Measurements from ENCODE around the gene USP48. TPM values are rescaled to one million over a fixed set of nuclear protein-coding genes. Genes with fewer than 3 reads are reported as not detected.

Gene USP48
- total RNA-seq, 1 donor from 2014 or later, result 54.5 TPM

- no peaks in the 10 kb centered on the region for H3K9me3 Mint-ChIP-seq (ENCODE audit: low read depth)
- H3K27ac Mint-ChIP-seq (ENCODE audit: unreplicated experiment), result no peak overlapping the region
- DNase-seq (ENCODE audit: low spot score), result no peak
- no peak overlapping the region for H3K4me3 Mint-ChIP-seq (ENCODE audit: unreplicated experiment)
- TF ChIP-seq, protein P1, sequence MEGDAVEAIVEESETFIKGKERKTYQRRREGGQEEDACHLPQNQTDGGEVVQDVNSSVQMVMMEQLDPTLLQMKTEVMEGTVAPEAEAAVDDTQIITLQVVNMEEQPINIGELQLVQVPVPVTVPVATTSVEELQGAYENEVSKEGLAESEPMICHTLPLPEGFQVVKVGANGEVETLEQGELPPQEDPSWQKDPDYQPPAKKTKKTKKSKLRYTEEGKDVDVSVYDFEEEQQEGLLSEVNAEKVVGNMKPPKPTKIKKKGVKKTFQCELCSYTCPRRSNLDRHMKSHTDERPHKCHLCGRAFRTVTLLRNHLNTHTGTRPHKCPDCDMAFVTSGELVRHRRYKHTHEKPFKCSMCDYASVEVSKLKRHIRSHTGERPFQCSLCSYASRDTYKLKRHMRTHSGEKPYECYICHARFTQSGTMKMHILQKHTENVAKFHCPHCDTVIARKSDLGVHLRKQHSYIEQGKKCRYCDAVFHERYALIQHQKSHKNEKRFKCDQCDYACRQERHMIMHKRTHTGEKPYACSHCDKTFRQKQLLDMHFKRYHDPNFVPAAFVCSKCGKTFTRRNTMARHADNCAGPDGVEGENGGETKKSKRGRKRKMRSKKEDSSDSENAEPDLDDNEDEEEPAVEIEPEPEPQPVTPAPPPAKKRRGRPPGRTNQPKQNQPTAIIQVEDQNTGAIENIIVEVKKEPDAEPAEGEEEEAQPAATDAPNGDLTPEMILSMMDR (IDR thresholded peaks at IDR 0.05), result no peak
- no peaks in the 10 kb centered on the region for H3K36me3 Mint-ChIP-seq (ENCODE audit: low read depth)
- peaks cover 18% of the 10 kb centered on the region for H3K4me1 Mint-ChIP-seq (ENCODE audit: low read depth)
- H3K27me3 Mint-ChIP-seq (ENCODE audit: low read depth), result peaks cover 10% of the 10 kb centered on the region
These were observed 127.7 kb downstream of the USP48 start for GRCh38 chr1:21655259-21655658.

GRCh38 chr1:21654209-21654608 lies 128.7 kb downstream of the USP48 start:
- TF ChIP-seq, protein P1 (IDR thresholded peaks at IDR 0.05), result no peak
- Mint-ChIP-seq H3K27ac (ENCODE audit: unreplicated experiment) (no peak overlapping the region), H3K36me3 (ENCODE audit: low read depth) (no peaks in the 10 kb centered on the region), H3K4me1 (ENCODE audit: low read depth) (peaks cover 14% of the 10 kb centered on the region), H3K4me3 (ENCODE audit: unreplicated experiment) (no peak overlapping the region), H3K9me3 (ENCODE audit: low read depth) (no peaks in the 10 kb centered on the region), H3K27me3 (ENCODE audit: low read depth) (peaks cover 8% of the 10 kb centered on the region)
- DNase-seq (ENCODE audit: low spot score), result no peak

- Mint-ChIP-seq H3K27me3 (ENCODE audit: low read depth) (peaks cover 8% of the 10 kb centered on the region), H3K9me3 (ENCODE audit: low read depth) (no peaks in the 10 kb centered on the region), H3K36me3 (ENCODE audit: low read depth) (no peaks in the 10 kb centered on the region), H3K4me1 (ENCODE audit: low read depth) (peaks cover 14% of the 10 kb centered on the region), H3K27ac (ENCODE audit: unreplicated experiment) (peak overlapping the region; percentile 41), H3K4me3 (ENCODE audit: unreplicated experiment) (no peak overlapping the region)
- no peak for DNase-seq (ENCODE audit: low spot score)
- TF ChIP-seq, protein P1 (IDR thresholded peaks at IDR 0.05), result no peak
These were observed 129.2 kb downstream of the USP48 start for GRCh38 chr1:21653744-21654100.

DNA sequence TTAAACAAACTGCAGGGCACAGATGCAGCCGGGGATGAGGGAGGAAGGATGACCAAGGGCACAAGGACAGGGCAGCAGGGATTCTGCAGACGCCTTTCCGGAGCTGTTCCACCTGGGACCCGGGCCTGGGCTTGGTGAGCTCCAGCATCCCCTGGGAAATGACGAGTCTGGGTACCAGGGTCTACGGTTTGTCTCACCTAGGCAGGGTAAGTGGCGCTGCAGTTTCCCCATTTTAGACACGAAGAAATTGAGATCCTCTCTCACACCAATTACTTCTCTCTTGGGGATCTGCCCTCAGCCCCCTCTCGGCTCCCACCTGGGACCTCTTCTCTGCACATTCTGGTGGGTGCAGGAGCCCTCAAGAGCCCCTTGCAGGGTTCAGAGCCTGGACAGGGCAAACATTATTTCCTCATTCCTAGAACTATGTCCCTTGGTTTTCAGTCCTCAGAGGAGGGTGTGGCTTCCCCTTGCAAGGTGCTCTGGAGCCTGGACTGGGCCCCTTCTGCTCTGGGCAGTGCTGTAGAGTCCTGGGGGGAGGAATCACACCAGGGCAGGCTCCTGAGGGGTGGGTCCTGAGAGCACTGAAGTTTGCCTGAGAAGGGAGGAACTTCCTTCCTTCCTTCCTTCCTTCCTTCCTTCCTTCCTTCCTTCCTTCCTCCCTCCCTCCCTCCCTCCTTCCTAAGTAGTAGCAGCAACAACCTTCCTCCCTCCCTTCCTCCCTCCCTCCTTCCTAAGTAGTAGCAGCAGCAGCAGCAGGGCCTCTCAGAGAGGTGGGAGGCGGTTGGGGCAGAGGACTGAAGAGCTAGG lies 129.8 kb downstream of the USP48 start:
- H3K27me3 Mint-ChIP-seq (ENCODE audit: low read depth), result peaks cover 8% of the 10 kb centered on the region
- no peak for DNase-seq (ENCODE audit: low spot score)

DNA sequence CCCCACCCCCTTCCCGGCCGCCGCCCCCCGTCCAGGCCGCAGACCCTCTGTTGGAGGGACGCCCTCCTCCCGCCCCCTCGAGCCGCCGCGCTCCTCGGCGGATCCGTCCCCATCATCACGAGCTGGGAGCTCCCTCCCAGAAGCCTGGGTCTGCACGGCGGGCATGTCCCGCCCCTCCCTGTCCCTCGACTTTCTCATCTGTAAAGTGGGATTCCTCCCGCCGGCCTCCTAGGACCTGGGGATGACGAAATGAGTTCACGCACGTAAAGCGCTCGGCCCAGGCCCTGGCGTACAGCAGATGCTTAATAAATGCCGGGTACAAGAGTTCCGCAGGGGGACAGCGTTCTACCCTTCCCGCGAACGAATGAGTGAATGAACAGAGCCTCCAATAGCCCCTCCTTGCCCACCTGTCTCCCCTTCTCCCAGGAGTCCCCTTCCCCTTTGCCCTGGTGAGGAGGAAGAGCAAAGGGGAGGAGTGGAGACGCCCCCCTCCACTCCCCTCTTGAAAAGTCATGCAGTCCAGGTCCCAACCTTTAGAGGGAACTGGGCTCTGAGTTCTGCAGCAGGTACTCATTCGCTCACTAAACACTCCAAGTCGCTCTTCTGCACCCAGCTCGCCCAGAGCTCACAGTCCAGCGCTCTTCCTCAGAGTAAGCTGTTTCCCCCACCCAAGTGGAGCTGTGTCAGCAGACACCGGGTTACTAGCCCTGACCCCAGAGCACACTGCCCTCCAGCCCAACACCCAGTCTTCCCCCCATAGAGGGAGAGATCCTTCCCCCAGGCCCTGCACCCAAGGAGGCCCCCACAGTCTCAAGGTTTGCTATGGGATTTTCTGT lies 130.6 kb downstream of the USP48 start:
- no peak overlapping the region for H3K27ac Mint-ChIP-seq (ENCODE audit: unreplicated experiment)
- no peaks in the 10 kb centered on the region for H3K9me3 Mint-ChIP-seq (ENCODE audit: low read depth)
- H3K27me3 Mint-ChIP-seq (ENCODE audit: low read depth), result peaks cover 8% of the 10 kb centered on the region

More for the DNA sequence above, 129.8 kb downstream of the USP48 start:
- no peaks in the 10 kb centered on the region for H3K9me3 Mint-ChIP-seq (ENCODE audit: low read depth)
- peaks cover 14% of the 10 kb centered on the region for H3K4me1 Mint-ChIP-seq (ENCODE audit: low read depth)
- peak overlapping the region; percentile 41 for H3K27ac Mint-ChIP-seq (ENCODE audit: unreplicated experiment)
- TF ChIP-seq, protein P1 (IDR thresholded peaks at IDR 0.05), result no peak
- peak overlapping the region; percentile 22 for H3K4me3 Mint-ChIP-seq (ENCODE audit: unreplicated experiment)
- no peaks in the 10 kb centered on the region for H3K36me3 Mint-ChIP-seq (ENCODE audit: low read depth)

More for the DNA sequence above, 130.6 kb downstream of the USP48 start:
- Mint-ChIP-seq H3K4me3 (ENCODE audit: unreplicated experiment) (peak overlapping the region; percentile 65), H3K36me3 (ENCODE audit: low read depth) (no peaks in the 10 kb centered on the region), H3K4me1 (ENCODE audit: low read depth) (peaks cover 14% of the 10 kb centered on the region)
- DNase-seq (ENCODE audit: low spot score), result no peak
- TF ChIP-seq, protein P1 (IDR thresholded peaks at IDR 0.05), result no peak

All from chondrocyte (in vitro differentiated cells).